Lung (tissue), 12 donors: ENCODE results near the gene TSPYL4. TPM values are rescaled to one million over a fixed set of nuclear protein-coding genes. Genes with fewer than 3 reads are reported as not detected.

Source experiments
- ATAC-seq: fragments of 200-7000 bp; cut with Tn5 transposase; one replicate; pipeline ENCODE4 v1.9.1; 2020; ENCODE audit warnings: moderate number of reproducible peaks; ENCODE audit not compliant: insufficient read depth, low FRiP score
- DNase-seq, 3 donors: peaks; one replicate each; pipeline ENCODE4 v3.0.0-alpha.2; 2013 to 2017
- H3K27ac ChIP-seq, 2 donors: one replicate each; pipeline ENCODE4 v1.5.1; 2013; ENCODE audit warnings: mild to moderate bottlenecking in 2 of 2, moderate library complexity in 2 of 2, control low read depth in 1 of 2, inconsistent platforms in 1 of 2, low read depth in 1 of 2, low read length in 1 of 2
- H3K27me3 ChIP-seq, 3 donors: one replicate each; pipeline ENCODE4 v1.5.1; 2013; ENCODE audit warnings: low read length in 2 of 3; ENCODE audit not compliant: control insufficient read depth in 3 of 3, insufficient read depth in 3 of 3
- H3K36me3 ChIP-seq, 4 donors: one replicate each; pipeline ENCODE4 v1.5.1; 2013; ENCODE audit warnings: low read length in 4 of 4, mild to moderate bottlenecking in 1 of 4, moderate library complexity in 1 of 4; ENCODE audit not compliant: control insufficient read depth in 4 of 4, insufficient read depth in 4 of 4
- H3K4me1 ChIP-seq, 5 donors: one replicate each; pipeline ENCODE4 v1.5.1; 2013; ENCODE audit warnings: low read length in 5 of 5, mild to moderate bottlenecking in 2 of 5, moderate library complexity in 1 of 5; ENCODE audit not compliant: control insufficient read depth in 5 of 5, insufficient read depth in 5 of 5
- H3K4me3 ChIP-seq: one replicate; pipeline ENCODE4 v1.5.1; 2013; ENCODE audit warnings: mild to moderate bottlenecking, control low read depth, moderate library complexity
- H3K9ac ChIP-seq, 2 donors: one replicate each; pipeline ENCODE4 v1.5.1; 2013; ENCODE audit warnings: low read length in 2 of 2, control low read depth in 1 of 2; ENCODE audit not compliant: insufficient read depth in 1 of 2
- H3K9me3 ChIP-seq, 4 donors: one replicate each; pipeline ENCODE4 v1.5.1; 2013; ENCODE audit warnings: low read length in 3 of 4, mild to moderate bottlenecking in 1 of 4, moderate library complexity in 1 of 4; ENCODE audit not compliant: control insufficient read depth in 4 of 4, insufficient read depth in 3 of 4
- WGBS, 2 donors: extraction: QIAGEN DNeasy Blood & Tissue Kit; methylation state at CpG; one replicate each; pipeline ENCODE4 v1.1.7; 2013; 5-methylcytosine and 5-hydroxymethylcytosine counted together
- polyA plus RNA-seq, 2 donors: library from polyadenylated mRNA; stranded (reverse); fragments of 200-250 nt; gene quantifications; one replicate each; pipeline ENCODE4 v1.2.1, GENCODE V29; 2013
- total RNA-seq, 2 donors: library from RNA; depleted of rRNA in 1 of 2; stranded (reverse); fragments of >200 nt in 1 of 2; gene quantifications; one replicate each; pipeline ENCODE4 v1.2.1, GENCODE V29; 2014 to 2021
- TF ChIP-seq, protein P1 (sequence below): IDR thresholded peaks from 2 replicates; pipeline ENCODE4 v1.5.1; 2012; ENCODE audit warnings: mild to moderate bottlenecking; ENCODE audit errors: control extremely low read depth, extremely low read depth
- donor health status: control.
- donor health status: control.
- donor health status: Bipolar disorder and iron deficiency.
- donor health status: healthy.
- donor health status: DM: yes; HTN: yes; CAD: no.

TSPYL4 gene
- total and polyA plus RNA-seq, 4 donors: 7.3 to 30.0 (median 11.9) TPM

DNA sequence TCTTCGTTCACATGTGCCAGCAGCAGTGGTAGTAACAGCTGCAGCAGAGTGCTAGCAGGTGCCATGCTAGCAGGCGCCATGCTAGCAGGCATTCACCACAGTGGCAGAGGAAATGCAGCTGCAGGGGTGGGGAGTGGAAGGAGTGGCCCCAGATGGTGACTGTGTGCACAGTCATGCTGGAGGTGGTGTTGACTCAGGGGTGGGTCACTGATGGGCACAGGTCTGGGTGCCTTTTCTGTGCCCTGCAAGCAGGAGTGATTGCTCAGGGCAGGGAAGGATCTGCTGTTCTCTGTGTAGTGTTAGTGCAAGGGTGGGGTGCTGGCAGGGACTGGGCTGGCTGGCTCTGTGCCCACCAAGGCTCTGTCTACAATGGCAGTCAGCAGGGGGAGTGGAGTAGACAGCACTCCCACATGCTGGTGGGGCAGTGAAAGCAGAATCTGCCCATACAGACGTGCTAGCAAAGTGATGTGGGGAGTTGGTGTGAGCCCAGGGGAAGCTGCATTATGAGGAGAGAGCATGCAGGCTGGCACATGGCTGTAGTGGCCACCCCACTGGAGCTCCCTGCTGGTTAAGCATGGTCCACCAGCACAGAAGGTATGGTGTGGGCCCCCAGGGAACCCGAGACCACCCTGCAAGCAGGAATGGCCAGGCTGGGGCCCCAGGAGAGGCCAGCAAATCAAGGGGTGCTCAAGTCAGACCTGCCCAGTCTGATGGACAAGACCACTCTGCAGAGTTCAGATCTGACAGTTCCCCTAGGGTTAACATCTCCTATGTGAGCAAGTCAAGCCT is 11.4 kb upstream of the TSPYL4 start:
- DNase-seq (no peak), ATAC-seq (no peak)
- WGBS, 2 donors: 87 to 89% methylated on average over 4 of the region's 4 CpGs
- H3K9me3 ChIP-seq: peaks cover 0 to 4% (median 0%) of the 10 kb centered on the region in 4 donors
- TF ChIP-seq, protein P1, sequence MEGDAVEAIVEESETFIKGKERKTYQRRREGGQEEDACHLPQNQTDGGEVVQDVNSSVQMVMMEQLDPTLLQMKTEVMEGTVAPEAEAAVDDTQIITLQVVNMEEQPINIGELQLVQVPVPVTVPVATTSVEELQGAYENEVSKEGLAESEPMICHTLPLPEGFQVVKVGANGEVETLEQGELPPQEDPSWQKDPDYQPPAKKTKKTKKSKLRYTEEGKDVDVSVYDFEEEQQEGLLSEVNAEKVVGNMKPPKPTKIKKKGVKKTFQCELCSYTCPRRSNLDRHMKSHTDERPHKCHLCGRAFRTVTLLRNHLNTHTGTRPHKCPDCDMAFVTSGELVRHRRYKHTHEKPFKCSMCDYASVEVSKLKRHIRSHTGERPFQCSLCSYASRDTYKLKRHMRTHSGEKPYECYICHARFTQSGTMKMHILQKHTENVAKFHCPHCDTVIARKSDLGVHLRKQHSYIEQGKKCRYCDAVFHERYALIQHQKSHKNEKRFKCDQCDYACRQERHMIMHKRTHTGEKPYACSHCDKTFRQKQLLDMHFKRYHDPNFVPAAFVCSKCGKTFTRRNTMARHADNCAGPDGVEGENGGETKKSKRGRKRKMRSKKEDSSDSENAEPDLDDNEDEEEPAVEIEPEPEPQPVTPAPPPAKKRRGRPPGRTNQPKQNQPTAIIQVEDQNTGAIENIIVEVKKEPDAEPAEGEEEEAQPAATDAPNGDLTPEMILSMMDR: no peak
- no peak overlapping the region for H3K4me3 ChIP-seq
- no peak overlapping the region for H3K9ac ChIP-seq
- no peaks in the 10 kb centered on the region for H3K27me3 ChIP-seq
- H3K36me3 ChIP-seq: peaks cover 0 to 7% (median 2%) of the 10 kb centered on the region in 4 donors
- no peak overlapping the region for H3K27ac ChIP-seq
- peaks cover 0 to 7% (median 0%) of the 10 kb centered on the region in 5 donors for H3K4me1 ChIP-seq

DNA sequence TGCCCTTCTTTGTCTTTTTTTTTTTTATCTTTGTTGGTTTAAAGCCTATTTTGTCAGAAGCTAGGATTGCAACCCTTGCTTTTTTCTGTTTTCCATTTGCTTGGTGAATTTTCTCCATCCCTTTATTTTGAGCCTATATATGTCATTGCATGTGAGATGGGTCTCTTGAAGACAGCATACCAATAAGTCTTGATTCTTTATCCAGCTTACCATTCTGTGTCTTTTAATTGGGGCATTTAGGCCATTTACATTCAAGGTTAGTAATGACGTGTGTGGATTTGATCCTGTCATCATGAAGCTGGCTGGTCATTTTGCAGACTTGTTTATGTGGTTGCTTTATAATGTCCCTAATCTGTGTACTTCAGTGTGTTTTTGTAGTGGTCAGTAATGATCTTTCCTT is 9.5 kb upstream of the TSPYL4 start:
- TF ChIP-seq, protein P1: no peak
- ATAC-seq: no peak
- DNase-seq: no peak
- Histone ChIP-seq H3K4me1 (peaks cover 0 to 7% (median 0%) of the 10 kb centered on the region in 5 donors), H3K36me3 (peaks cover 0 to 7% (median 5%) of the 10 kb centered on the region in 4 donors), H3K4me3 (no peak overlapping the region), H3K9ac (no peak overlapping the region), H3K27me3 (no peaks in the 10 kb centered on the region), H3K27ac (no peak overlapping the region), H3K9me3 (peaks cover 0 to 4% (median 0%) of the 10 kb centered on the region in 4 donors)
- 96 to 100% methylated on average over 1 of the region's 1 CpG for WGBS, 2 donors

DNA sequence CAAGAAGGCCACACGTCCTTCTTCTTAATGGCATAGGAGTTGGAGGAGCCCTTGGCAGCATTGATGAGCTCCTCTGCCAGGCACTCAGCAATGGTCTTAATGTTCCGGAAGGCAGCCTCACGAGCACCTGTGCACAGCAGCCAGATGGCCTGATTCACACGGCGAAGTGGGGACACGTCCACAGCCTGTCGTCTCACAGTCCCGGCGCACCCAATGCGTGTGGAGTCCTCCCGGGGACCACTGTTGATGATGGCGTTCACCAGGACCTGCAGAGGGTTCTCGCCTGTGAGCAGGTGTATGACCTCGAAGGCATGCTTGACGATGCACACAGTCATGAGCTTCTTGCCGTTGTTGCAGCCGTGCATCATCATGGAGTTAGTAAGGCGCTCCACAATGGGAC is 4.6 kb upstream of the TSPYL4 start:
- H3K27me3 ChIP-seq: no peaks in the 10 kb centered on the region
- TF ChIP-seq, protein P1: no peak
- H3K36me3 ChIP-seq: peaks cover 0 to 7% (median 3%) of the 10 kb centered on the region in 4 donors
- H3K4me1 ChIP-seq: peaks cover 0 to 13% (median 4%) of the 10 kb centered on the region in 5 donors
- H3K27ac ChIP-seq: no peak overlapping the region
- ATAC-seq (no peak), DNase-seq (no peak)
- no peak overlapping the region for H3K9ac ChIP-seq
- WGBS, 2 donors: 97% methylated on average over 18 of the region's 18 CpGs
- H3K4me3 ChIP-seq: no peak overlapping the region
- H3K9me3 ChIP-seq: peaks cover 0 to 4% (median 0%) of the 10 kb centered on the region in 4 donors
